GM18951 (cell line): ENCODE results near the gene CAMKK1.

Source experiments
- POLR2A ChIP-seq: IDR thresholded peaks from 4 replicates; pipeline ENCODE4 v1.6.1; 2011; ENCODE audit warnings: mild to moderate bottlenecking; ENCODE audit not compliant: insufficient read length, insufficient read depth; ENCODE audit errors: extremely low read depth
- in situ Hi-C: fragments of 300-500 bp; cut with MboI; formaldehyde crosslinking; loops from one replicate; pipeline ENCODE4 v1.12.0; 2022; ENCODE audit warnings: low sequenced_read_pairs, mixed read lengths, inconsistent platforms; ENCODE audit not compliant: unreplicated experiment

CAMKK1 gene

GRCh38 chr17:3923466-3924190 is 30.8 kb upstream of the CAMKK1 start:
- peak; percentile 9 for TF ChIP-seq POLR2A
- in situ Hi-C loops, result no loop called here

GRCh38 chr17:3922765-3923164 is 29.9 kb upstream of the CAMKK1 start:
- in situ Hi-C loops, result no loop called here
- TF ChIP-seq POLR2A, result no peak

GRCh38 chr17:3921502-3922319 is 28.9 kb upstream of the CAMKK1 start:
- in situ Hi-C loops, result no loop called here

GRCh38 chr17:3921006-3921405 is 28.2 kb upstream of the CAMKK1 start:
- in situ Hi-C loops, result no loop called here
- TF ChIP-seq POLR2A, result no peak

More at GRCh38 chr17:3921502-3922319, 28.9 kb upstream of the CAMKK1 start:
- TF ChIP-seq POLR2A, result no peak

GRCh38 chr17:3919123-3919624 is 26.3 kb upstream of the CAMKK1 start:
- TF ChIP-seq POLR2A, result no peak

GRCh38 chr17:3918372-3919122 is 25.7 kb upstream of the CAMKK1 start:
- no peak for TF ChIP-seq POLR2A
- in situ Hi-C loops, result no loop called here

More at GRCh38 chr17:3919123-3919624, 26.3 kb upstream of the CAMKK1 start:
- in situ Hi-C loops, result no loop called here

GRCh38 chr17:3917391-3917931 is 24.6 kb upstream of the CAMKK1 start:
- in situ Hi-C loops, result no loop called here
- TF ChIP-seq POLR2A, result no peak

GRCh38 chr17:3916825-3917224 is 24.0 kb upstream of the CAMKK1 start:
- in situ Hi-C loops, result no loop called here
- TF ChIP-seq POLR2A, result no peak

GRCh38 chr17:3915995-3916696 is 23.3 kb upstream of the CAMKK1 start, which contains the start of gene P2RX1:
Gene P2RX1, minus strand, starts transcription at chr17:3916465. Its CDS starts 240 bp downstream, at chr17:3916225.
- TF ChIP-seq POLR2A, result no peak
- in situ Hi-C loops, result no loop called here

- TF ChIP-seq POLR2A, result no peak
- in situ Hi-C loops, result no loop called here
Measured at GRCh38 chr17:3915581-3915994, 22.7 kb upstream of the CAMKK1 start.

- in situ Hi-C loops, result no loop called here
Measured at GRCh38 chr17:3914312-3914670, 21.4 kb upstream of the CAMKK1 start.

More at GRCh38 chr17:3914312-3914670, 21.4 kb upstream of the CAMKK1 start:
- TF ChIP-seq POLR2A, result peak; percentile 45
